Panc1 (cell line): ENCODE data around the gene ZNF816.

ENCODE experiments used
- CTCF ChIP-seq: fragments of 450-650 bp; IDR thresholded peaks from 2 replicates; pipeline ENCODE4 v1.5.1; 2017; ENCODE audit warnings: mild to moderate bottlenecking
- SIN3A ChIP-seq: IDR thresholded peaks from 2 replicates; pipeline ENCODE4 v1.6.1; 2012; ENCODE audit warnings: low read depth, mild to moderate bottlenecking, low read length, moderate library complexity, borderline replicate concordance; ENCODE audit not compliant: insufficient read depth

GRCh38 chr19:52935434-52935833 lies 27.2 kb downstream of the ZNF816 start:
- no peak for TF ChIP-seq CTCF
- TF ChIP-seq SIN3A = no peak
